Loucy (cell line): ENCODE results near the gene EDAR.

Source experiments
- H2AFZ ChIP-seq: fragments of 200-600 bp; sonication (generic); 2 replicates; pipeline ENCODE4 v1.6.0; 2016; ENCODE audit warnings: antibody characterized with exemption, mild to moderate bottlenecking, low read length, moderate library complexity
- H3F3A ChIP-seq: fragments of 200-600 bp; 2 replicates; pipeline ENCODE4 v1.6.0; 2016; ENCODE audit warnings: antibody characterized with exemption, low read depth, mild to moderate bottlenecking
- H3K27me3 ChIP-seq: fragments of 200-600 bp; sonication (generic); 2 replicates; pipeline ENCODE4 v1.6.1; 2014; ENCODE audit warnings: low read length, mild to moderate bottlenecking; ENCODE audit not compliant: insufficient read depth, poor library complexity, severe bottlenecking
- H3K36me3 ChIP-seq: fragments of 200-600 bp; sonication (generic); 2 replicates; pipeline ENCODE4 v1.6.1; 2016; ENCODE audit warnings: low read length; ENCODE audit not compliant: insufficient read depth
- H3K4me1 ChIP-seq: fragments of 200-600 bp; sonication (generic); 2 replicates; pipeline ENCODE4 v1.5.1; 2014; ENCODE audit warnings: low read length, mild to moderate bottlenecking; ENCODE audit not compliant: insufficient read depth, poor library complexity, severe bottlenecking
- H3K4me2 ChIP-seq: fragments of 200-600 bp; sonication (generic); 2 replicates; pipeline ENCODE4 v1.6.0; 2014; ENCODE audit warnings: antibody characterized with exemption, low read length, low read depth, mild to moderate bottlenecking; ENCODE audit not compliant: poor library complexity, severe bottlenecking
- H3K4me3 ChIP-seq: fragments of 200-600 bp; sonication (generic); 2 replicates; pipeline ENCODE4 v1.5.1; 2014; ENCODE audit warnings: low read length, mild to moderate bottlenecking, mixed read lengths; ENCODE audit not compliant: poor library complexity, severe bottlenecking
- H3K79me2 ChIP-seq: fragments of 200-600 bp; sonication (generic); 2 replicates; pipeline ENCODE4 v1.6.1; 2014; ENCODE audit warnings: low read length; ENCODE audit not compliant: insufficient read depth
- H3K9ac ChIP-seq: fragments of 200-600 bp; sonication (generic); 2 replicates; pipeline ENCODE4 v1.6.0; 2014; ENCODE audit warnings: mild to moderate bottlenecking, low read depth, low read length, moderate library complexity; ENCODE audit not compliant: poor library complexity, severe bottlenecking
- H3K9me2 ChIP-seq: fragments of 200-600 bp; sonication (generic); replicated peaks from 2 replicates; pipeline ENCODE4 v1.6.1; 2016; ENCODE audit warnings: low read depth, low read length, mixed read lengths
- H3K9me3 ChIP-seq: fragments of 200-600 bp; sonication (generic); 2 replicates; pipeline ENCODE4 v1.6.1; 2014; ENCODE audit warnings: mild to moderate bottlenecking, antibody characterized with exemption, low read length, low read depth; ENCODE audit not compliant: insufficient read depth
- H4K20me1 ChIP-seq: fragments of 200-600 bp; sonication (generic); 2 replicates; pipeline ENCODE4 v1.6.0; 2014; ENCODE audit warnings: antibody characterized with exemption, low read length, mild to moderate bottlenecking; ENCODE audit not compliant: insufficient read depth, poor library complexity, severe bottlenecking
- CTCF ChIP-seq: fragments of 200-600 bp; sonication (generic); conservative IDR thresholded peaks from 2 replicates; pipeline ENCODE4 v1.5.1; 2014; ENCODE audit warnings: mild to moderate bottlenecking, antibody characterized with exemption, low read length
- EZH2phosphoT487 ChIP-seq: fragments of 200-600 bp; IDR thresholded peaks from 2 replicates; pipeline ENCODE4 v1.6.1; 2018; ENCODE audit warnings: antibody characterized with exemption, mild to moderate bottlenecking, moderate library complexity, borderline replicate concordance

Gene EDAR

GRCh38 chr2:109000738-109001137 lies 11.7 kb upstream of the EDAR start:
- Histone ChIP-seq H3K9me2 (no peaks in the 10 kb centered on the region), H3F3A (no peaks in the 10 kb centered on the region), H3K4me1 (no peaks in the 10 kb centered on the region), H3K4me2 (no peak overlapping the region), H2AFZ (no peak overlapping the region; the same call in 1 of the 2 replicates), H3K4me3 (no peak overlapping the region), H3K9ac (no peak overlapping the region), H3K27me3 (no peaks in the 10 kb centered on the region), H3K79me2 (no peaks in the 10 kb centered on the region), H3K9me3 (no peaks in the 10 kb centered on the region), H3K36me3 (no peaks in the 10 kb centered on the region), H4K20me1 (no peaks in the 10 kb centered on the region)
- TF ChIP-seq EZH2phosphoT487, result no peak
- TF ChIP-seq CTCF, result no peak

DNA sequence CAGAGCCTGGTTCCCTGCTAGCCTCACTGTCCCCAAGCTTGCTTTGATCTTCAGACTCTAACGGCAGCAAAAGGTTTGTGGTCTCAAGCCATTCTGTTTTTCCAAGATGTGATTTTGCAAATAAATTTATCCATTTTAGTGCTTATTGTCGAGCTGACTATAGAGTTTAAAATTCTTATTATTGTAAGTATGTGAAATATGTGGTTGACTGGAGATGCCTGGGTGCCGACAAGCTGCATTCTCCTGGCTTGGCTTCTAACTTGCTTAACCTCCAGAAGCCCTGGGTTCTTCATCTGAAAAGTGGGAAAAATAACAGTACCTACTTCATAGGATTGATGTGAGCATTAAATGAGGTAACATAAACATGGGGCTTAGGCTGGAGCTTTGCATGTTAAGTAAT lies 9.9 kb upstream of the EDAR start:
- Histone ChIP-seq H3K36me3 (no peaks in the 10 kb centered on the region), H2AFZ (no peak overlapping the region), H3F3A (no peaks in the 10 kb centered on the region), H3K9me3 (no peaks in the 10 kb centered on the region), H3K27me3 (no peaks in the 10 kb centered on the region), H3K4me1 (peaks cover 6% of the 10 kb centered on the region), H4K20me1 (no peaks in the 10 kb centered on the region), H3K9ac (no peak overlapping the region), H3K4me3 (no peak overlapping the region), H3K9me2 (no peaks in the 10 kb centered on the region), H3K79me2 (no peaks in the 10 kb centered on the region), H3K4me2 (no peak overlapping the region)
- no peak for TF ChIP-seq EZH2phosphoT487
- 0 out of 2 replicates have a peak, but pooled peaks have one; percentile 10 for TF ChIP-seq CTCF

- TF ChIP-seq EZH2phosphoT487 (no peak), CTCF (no peak)
- Histone ChIP-seq H3K79me2 (no peaks in the 10 kb centered on the region), H3K4me2 (no peak overlapping the region), H3K4me1 (peaks cover 23% of the 10 kb centered on the region), H3K9me2 (no peaks in the 10 kb centered on the region), H2AFZ (no peak overlapping the region), H3K9me3 (no peaks in the 10 kb centered on the region), H4K20me1 (no peaks in the 10 kb centered on the region), H3K36me3 (no peaks in the 10 kb centered on the region), H3F3A (no peaks in the 10 kb centered on the region), H3K27me3 (no peaks in the 10 kb centered on the region), H3K4me3 (no peak overlapping the region), H3K9ac (no peak overlapping the region)
Observed at GRCh38 chr2:108994178-108994577, 5.2 kb upstream of the EDAR start.
